Globus pallidus (tissue), 1 donor: ENCODE results near the gene HAND2.

Source experiments
- DNase-seq: peaks from one replicate; pipeline ENCODE4 v3.0.0-alpha.2; 2015; ENCODE audit warnings: low spot score

The HAND2 gene

GRCh38 chr4:173535957-173536356 lies 5.9 kb upstream of the HAND2 start:
- DNase-seq, result no peak

GRCh38 chr4:173535165-173535902 lies 5.3 kb upstream of the HAND2 start:
- no peak for DNase-seq

GRCh38 chr4:173534434-173534833 lies 4.4 kb upstream of the HAND2 start:
- DNase-seq, result no peak

- DNase-seq, result no peak
These were observed 2.9 kb upstream of the HAND2 start for GRCh38 chr4:173532725-173533511.

- DNase-seq, result no peak
These were observed 1.3 kb upstream of the HAND2 start for GRCh38 chr4:173531086-173531965.

GRCh38 chr4:173530326-173531085 lies 477 bp upstream of the HAND2 start:
- no peak for DNase-seq

GRCh38 chr4:173528378-173529321 lies 1.4 kb downstream of the HAND2 start:
- no peak for DNase-seq

- no peak for DNase-seq
These were observed 2.7 kb downstream of the HAND2 start for GRCh38 chr4:173527103-173527891.

GRCh38 chr4:173526724-173527102 lies 3.3 kb downstream of the HAND2 start:
- no peak for DNase-seq

GRCh38 chr4:173526027-173526482 lies 4.0 kb downstream of the HAND2 start:
- no peak for DNase-seq

GRCh38 chr4:173525118-173526011 lies 4.7 kb downstream of the HAND2 start:
- DNase-seq, result no peak

GRCh38 chr4:173524218-173525117 lies 5.6 kb downstream of the HAND2 start:
- no peak for DNase-seq

- DNase-seq, result no peak
These were observed 7.1 kb downstream of the HAND2 start for GRCh38 chr4:173522951-173523395.

GRCh38 chr4:173522160-173522950 lies 7.7 kb downstream of the HAND2 start:
- no peak for DNase-seq

GRCh38 chr4:173521467-173522159 lies 8.4 kb downstream of the HAND2 start:
- no peak for DNase-seq

GRCh38 chr4:173520921-173521466 lies 9.0 kb downstream of the HAND2 start:
- no peak for DNase-seq
